HK-2 (cell line): ENCODE results near the gene SRRD.
A peak's percentile ranks its signal among the peaks of the same experiment; 100 is the strongest.
"Not testable (repeated sequence)": the region's sequence is repeated elsewhere in the genome, so short reads cannot be mapped to it uniquely, and the experiment has no call there.

Source experiments
- DNase-seq: peaks from one replicate; pipeline ENCODE4 v3.0.0-alpha.2; 2018; ENCODE audit not compliant: unreplicated experiment

SRRD gene, protein sequence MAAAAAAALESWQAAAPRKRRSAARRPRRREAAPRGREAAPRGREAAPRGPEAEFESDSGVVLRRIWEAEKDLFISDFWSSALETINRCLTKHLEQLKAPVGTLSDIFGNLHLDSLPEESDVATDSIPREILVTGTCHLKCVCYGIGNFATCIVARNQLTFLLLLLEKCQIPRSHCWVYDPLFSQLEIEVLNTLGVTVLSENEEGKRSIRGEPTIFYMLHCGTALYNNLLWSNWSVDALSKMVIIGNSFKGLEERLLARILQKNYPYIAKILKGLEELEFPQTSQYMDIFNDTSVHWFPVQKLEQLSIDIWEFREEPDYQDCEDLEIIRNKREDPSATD

GRCh38 chr22:26483439-26484359 lies at the start of gene SRRD, which contains the start of gene HPS4:
Gene SRRD, plus strand, starts transcription at chr22:26483877. Its CDS starts 14 bp downstream, at chr22:26483891.
Gene HPS4, minus strand, starts transcription at chr22:26483783. Its CDS starts 2,021 bp downstream, at chr22:26481762.
- peak; percentile 82 for DNase-seq

- DNase-seq = no peak
Measured at GRCh38 chr22:26435327-26436093, 48.2 kb upstream of the SRRD start.

DNA sequence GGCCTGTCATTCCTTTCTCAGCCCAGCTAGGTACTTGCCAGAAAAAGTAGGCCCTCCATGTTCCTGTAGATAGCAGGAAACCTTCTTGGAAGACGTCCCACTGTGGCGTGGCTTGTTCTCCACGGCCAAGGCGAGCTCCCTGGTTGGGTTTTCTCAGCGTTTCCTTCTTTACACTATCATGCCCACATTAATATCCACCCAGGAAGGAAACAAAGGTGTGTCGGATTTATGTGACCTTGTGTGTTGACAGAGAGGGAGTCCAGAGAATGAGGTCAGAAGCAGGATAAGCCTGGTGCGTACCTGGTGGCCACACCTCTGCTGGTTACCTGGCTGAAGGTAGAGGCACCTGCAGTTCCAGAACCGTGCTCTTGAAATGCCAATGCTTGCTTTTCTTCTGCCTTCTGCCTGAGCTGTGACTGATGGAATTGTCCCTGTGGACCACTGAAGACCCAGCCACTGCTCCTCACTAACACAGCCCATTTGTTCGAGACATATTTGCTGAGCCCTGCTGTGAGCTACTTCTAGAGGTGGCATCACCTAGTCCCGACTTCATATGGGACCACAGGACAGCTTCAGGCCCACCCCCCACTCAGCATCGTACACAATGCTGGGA lies 46.7 kb upstream of the SRRD start:
- no peak for DNase-seq

- DNase-seq = no peak
Measured at GRCh38 chr22:26437694-26438392, 45.8 kb upstream of the SRRD start.

- DNase-seq = not testable (repeated sequence)
Measured at GRCh38 chr22:26438776-26439175, 44.9 kb upstream of the SRRD start.

- no peak for DNase-seq
Measured at GRCh38 chr22:26439559-26439958, 44.1 kb upstream of the SRRD start.

DNA sequence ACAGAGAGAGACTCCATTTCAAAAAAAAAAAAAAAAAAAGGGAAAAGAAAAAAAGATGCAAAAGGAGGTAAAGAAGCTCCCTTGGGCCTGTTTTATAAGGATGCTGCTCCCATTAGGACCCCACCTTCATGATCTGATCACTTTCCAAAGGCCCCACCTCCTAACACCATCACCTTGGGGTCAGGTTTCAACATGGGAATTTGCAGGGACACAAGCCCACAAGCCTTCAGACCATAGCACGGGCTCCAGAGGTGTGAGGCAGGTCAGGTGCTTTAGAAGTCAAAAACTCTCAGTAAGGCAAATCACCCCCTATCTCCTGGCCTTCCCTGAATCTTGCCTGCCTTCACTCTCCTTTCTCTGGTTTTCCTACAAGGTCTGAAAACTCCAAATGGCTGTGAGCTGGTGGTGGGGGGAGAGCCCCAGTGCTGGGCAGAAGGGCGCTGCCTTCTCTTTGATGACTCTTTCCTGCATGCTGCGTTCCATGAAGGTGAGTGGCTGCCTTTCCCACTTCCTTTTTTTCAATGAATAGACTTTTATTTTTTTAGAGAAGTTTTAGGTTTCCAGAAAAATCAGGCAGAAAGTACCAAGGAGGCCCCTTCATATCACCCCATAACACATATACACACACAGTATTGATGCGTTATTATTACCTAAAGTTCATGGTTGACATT lies 41.5 kb upstream of the SRRD start:
- DNase-seq = no peak

DNA sequence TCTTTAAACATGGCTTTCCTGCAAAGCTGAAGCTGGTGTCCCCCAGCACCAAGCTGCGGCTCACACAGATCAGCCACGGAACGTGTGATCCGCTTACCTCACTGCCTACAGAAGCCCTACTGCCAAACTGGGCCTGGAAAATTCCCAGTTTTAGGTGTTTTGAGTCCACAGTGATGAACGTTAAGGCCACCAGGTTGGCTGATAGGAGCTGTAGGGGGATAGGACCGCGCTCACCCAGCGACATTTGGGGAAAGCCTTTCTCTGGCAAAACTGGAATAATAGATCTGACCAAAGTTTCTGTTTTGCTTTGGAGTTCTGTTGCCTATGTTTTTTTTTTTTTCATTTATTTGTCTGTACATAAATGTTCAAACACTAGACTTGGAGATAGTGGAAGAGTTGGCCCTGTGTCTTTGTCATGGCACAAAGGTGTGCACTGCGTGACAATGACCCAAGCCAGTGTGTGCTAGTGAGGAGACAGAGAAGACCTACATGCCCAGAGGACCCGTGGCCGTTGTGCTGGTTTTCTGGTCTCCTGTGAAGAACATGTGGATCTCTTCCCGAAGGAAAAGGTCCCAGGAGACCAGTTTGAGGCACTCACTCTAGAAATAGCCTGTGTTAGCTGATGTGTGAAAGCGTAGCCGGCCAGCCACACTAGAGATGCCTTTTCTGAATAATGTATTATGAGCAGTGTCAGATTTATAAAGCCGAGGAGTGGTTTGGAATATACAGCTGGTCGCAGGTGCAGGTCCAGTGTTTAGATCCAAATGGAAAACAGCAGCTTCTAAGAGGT lies 39.6 kb upstream of the SRRD start:
- DNase-seq = no peak

GRCh38 chr22:26444777-26445176 lies 38.9 kb upstream of the SRRD start:
- no peak for DNase-seq

- DNase-seq = no peak
Measured at GRCh38 chr22:26445577-26446275, 38.0 kb upstream of the SRRD start.

DNA sequence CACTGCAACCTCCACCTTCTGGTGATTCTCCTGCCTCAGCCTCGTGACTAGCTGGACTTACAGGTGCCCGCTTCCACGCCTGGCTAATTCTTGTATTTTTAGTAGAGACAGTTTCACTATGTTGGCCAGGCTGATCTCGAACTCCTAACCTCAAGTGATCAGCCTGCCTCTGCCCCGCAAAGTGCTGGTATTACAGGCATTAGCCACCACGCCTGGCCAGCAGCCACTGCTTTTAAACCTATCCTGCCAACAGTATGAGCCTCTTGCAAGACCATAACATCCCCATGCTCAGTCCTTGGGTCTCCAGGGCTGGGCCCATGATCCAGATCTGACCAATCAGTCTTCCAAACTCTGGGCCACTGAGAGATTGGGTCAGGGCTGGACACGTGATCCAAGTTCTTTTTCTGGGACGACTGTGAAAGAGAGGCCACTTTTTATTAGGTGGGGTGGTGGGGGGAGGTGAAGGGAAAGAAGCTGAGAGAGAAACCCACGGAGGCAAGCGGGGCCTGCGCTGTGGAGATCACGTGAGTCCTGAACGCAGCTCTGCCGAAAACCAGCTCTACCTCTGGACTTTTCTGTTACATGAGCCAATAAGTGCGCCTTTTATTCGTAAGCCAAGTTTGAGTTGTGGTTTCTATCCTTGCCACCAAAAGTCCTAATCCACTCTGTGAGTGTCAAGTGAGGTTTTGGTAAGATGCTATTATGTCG lies 36.7 kb upstream of the SRRD start:
- no peak for DNase-seq

DNA sequence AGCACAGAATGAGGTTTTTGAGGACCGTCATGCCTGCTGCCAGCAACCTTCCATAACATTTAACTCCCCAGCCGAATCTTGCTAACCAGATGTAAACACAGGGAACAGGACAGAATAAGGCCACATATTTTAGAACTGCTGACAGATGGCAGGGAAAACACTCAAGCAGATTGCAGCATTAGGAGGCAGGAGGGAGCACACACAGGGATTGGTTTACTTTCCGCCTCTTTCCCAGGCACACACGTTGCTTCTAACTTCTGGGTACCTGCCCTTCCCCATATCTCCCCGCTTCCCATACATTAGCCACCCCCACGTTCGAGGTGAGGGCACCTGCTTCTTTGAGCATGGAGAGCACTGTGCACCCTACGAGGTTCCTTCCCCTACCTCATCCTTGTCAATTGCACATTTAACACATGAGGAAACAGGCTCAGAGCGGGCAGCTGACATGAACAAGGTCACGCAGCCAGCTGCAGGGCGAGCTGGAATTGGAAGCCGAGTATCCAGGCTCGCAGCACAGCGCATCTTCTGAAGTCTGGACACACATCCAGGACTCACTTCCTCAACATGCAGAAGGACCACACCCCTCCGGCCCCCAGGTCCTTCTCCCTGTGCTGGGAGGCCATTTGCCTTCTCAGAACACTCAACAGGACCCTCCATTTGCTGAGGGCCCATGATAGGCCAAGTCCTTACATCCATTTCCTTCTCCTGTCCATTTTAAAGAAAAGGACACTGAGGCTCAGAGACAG lies 35.9 kb upstream of the SRRD start:
- no peak for DNase-seq

DNA sequence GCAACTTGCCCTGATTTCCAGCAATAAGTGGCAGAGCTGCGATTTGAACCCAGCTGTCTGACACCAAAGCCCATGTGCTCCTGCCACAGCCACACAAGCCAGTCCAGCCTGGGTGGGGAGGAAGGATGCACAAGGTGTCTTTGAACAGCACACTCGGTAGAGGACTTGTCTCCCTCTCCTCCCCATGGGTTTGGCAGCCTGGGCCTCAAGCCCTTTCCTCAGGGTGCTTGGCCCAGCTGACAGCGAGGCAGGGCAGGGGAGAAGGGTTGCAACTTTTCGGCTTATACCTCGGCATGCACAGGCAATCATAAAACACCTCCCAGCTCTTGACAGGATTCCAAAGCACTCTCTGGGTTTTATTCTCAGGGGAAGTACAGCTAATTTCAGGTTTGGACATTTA lies 35.3 kb upstream of the SRRD start:
- no peak for DNase-seq

GRCh38 chr22:26448941-26449340 lies 34.7 kb upstream of the SRRD start:
- DNase-seq = no peak

- no peak for DNase-seq
Measured at GRCh38 chr22:26450453-26451185, 33.1 kb upstream of the SRRD start.

- DNase-seq = no peak
Measured at GRCh38 chr22:26452236-26453016, 31.3 kb upstream of the SRRD start.
